GM12865 (cell line): ENCODE results near the gene CCDC148.

Experiments
- DNase-seq: peaks from one replicate; pipeline ENCODE4 v3.0.0; 2010; ENCODE audit warnings: low read depth
- H3K4me3 ChIP-seq: 2 replicates; pipeline ENCODE4 v1.5.1; 2011; ENCODE audit warnings: mild to moderate bottlenecking, low read depth, low read length, control low read depth
- TF ChIP-seq, protein P1 (sequence below): IDR thresholded peaks from 2 replicates; pipeline ENCODE4 v1.5.1; 2011; ENCODE audit warnings: low read length, control low read depth, low read depth, inconsistent platforms; ENCODE audit not compliant: insufficient read depth; ENCODE audit errors: missing control alignments

CCDC148 gene

GRCh38 chr2:158405341-158405740 is 51.2 kb downstream of the CCDC148 start:
- TF ChIP-seq, protein P1, sequence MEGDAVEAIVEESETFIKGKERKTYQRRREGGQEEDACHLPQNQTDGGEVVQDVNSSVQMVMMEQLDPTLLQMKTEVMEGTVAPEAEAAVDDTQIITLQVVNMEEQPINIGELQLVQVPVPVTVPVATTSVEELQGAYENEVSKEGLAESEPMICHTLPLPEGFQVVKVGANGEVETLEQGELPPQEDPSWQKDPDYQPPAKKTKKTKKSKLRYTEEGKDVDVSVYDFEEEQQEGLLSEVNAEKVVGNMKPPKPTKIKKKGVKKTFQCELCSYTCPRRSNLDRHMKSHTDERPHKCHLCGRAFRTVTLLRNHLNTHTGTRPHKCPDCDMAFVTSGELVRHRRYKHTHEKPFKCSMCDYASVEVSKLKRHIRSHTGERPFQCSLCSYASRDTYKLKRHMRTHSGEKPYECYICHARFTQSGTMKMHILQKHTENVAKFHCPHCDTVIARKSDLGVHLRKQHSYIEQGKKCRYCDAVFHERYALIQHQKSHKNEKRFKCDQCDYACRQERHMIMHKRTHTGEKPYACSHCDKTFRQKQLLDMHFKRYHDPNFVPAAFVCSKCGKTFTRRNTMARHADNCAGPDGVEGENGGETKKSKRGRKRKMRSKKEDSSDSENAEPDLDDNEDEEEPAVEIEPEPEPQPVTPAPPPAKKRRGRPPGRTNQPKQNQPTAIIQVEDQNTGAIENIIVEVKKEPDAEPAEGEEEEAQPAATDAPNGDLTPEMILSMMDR, result no peak
- DNase-seq, result no peak
- H3K4me3 ChIP-seq, result no peak overlapping the region

DNA sequence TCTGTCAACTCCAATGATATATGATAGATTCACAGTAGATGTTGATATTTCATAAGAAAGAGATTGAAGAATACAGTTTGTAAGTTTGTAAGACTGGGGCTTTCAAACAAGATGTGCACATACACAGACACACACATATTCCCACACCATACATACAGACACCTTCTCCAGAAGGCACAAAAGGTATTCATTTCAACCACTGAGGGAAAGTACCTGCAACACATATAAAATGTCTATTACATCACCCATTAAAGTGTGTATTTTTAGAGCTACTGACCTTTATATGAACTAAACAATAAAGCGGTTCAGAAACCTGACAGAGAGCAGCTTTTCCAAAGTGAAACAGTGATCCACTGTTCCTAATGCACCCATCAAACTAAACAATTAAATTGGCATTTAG is 53.3 kb downstream of the CCDC148 start:
- no peak for DNase-seq
- H3K4me3 ChIP-seq, result no peak overlapping the region
- TF ChIP-seq, protein P1, result no peak

GRCh38 chr2:158402665-158403064 is 53.9 kb downstream of the CCDC148 start:
- TF ChIP-seq, protein P1, result no peak
- H3K4me3 ChIP-seq, result no peak overlapping the region
- DNase-seq, result no peak

DNA sequence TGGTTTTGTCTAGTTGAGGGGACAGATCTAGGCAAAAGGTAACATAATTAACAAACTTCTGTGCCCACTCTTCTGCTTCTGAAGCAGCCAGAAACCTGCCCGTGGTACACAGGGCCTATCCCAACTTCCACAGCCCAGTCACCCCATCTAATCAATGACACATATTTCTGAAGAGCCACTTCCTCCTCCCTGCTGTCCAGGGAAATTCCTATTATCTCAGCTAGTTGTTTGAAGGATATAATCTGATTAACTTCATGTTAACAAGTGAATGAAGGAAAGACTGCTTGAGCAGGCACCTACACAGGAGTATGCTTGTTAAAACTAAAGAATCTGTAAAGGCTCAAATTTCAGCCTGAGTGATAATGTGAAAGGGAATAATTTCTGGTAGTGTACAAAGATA is 61.4 kb downstream of the CCDC148 start:
- DNase-seq, result no peak
- TF ChIP-seq, protein P1, result no peak
- no peak overlapping the region for H3K4me3 ChIP-seq

GRCh38 chr2:158394453-158394852 is 62.1 kb downstream of the CCDC148 start:
- no peak for DNase-seq
- no peak overlapping the region for H3K4me3 ChIP-seq
- TF ChIP-seq, protein P1, result no peak

- DNase-seq, result no peak
- TF ChIP-seq, protein P1, result no peak
- no peak overlapping the region for H3K4me3 ChIP-seq
Observed at GRCh38 chr2:158393886-158394285, 62.7 kb downstream of the CCDC148 start.

DNA sequence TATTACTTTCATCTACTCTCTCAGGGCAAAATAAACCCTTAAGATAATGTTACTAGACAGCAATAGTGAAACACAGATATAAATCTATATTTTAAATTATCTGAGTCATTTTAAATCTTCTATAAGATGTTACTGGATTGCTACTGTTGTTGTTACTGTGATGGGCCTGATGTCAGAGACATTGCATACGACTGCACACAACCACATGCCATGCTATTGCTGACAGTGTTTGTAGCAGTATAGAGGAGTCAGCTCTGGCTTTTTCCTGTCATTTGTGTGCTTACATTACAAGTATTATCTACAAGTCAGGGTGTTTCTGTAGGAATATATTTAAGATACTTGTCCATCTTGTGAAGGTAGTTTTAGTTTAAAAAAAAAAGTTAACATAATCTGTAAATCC is 63.9 kb downstream of the CCDC148 start:
- TF ChIP-seq, protein P1, result no peak
- no peak overlapping the region for H3K4me3 ChIP-seq
- DNase-seq, result no peak
